ENCODE measurements around the gene CDK18.

GRCh38 chr1:205580140-205580922 lies 75.9 kb downstream of the CDK18 start:
- TF ChIP-seq CTCF (conservative IDR thresholded peaks at IDR 0.05 in 1 of 2, IDR thresholded peaks at IDR 0.05 in 1 of 2; ENCODE audit: extremely low read depth in 1 of 2, insufficient read depth in 1 of 2, low read depth in 1 of 2, low read length in 2 of 2) = no peak
- TF ChIP-seq EZH2 (IDR thresholded peaks at IDR 0.05; ENCODE audit: borderline replicate concordance, low read length) = no peak

All from mammary epithelial cell (primary cell).